Liver (tissue), 9 donors: ENCODE results near the gene MPV17. TPM values are rescaled to one million over a fixed set of nuclear protein-coding genes. Genes with fewer than 3 reads are reported as not detected.

Experiments
- DNase-seq: peaks from one replicate; pipeline ENCODE4 v3.0.0-alpha.2; 2017; ENCODE audit warnings: low spot score
- H3K27ac ChIP-seq, 2 donors: one replicate each; pipeline ENCODE4 v1.7.0; 2013; ENCODE audit warnings: inconsistent platforms in 2 of 2, low read length in 2 of 2, control low read depth in 1 of 2, low read depth in 1 of 2, mild to moderate bottlenecking in 1 of 2
- H3K27me3 ChIP-seq, 4 donors: one replicate each; pipeline versions ENCODE4 v1.6.1 to v1.7.0; 2013; ENCODE audit warnings: low read length in 3 of 4, inconsistent platforms in 1 of 4, mild to moderate bottlenecking in 1 of 4, moderate library complexity in 1 of 4; ENCODE audit not compliant: control insufficient read depth in 4 of 4, insufficient read depth in 4 of 4
- H3K36me3 ChIP-seq, 4 donors: one replicate each; pipeline versions ENCODE4 v1.6.1 to v1.7.0; 2013; ENCODE audit warnings: low read length in 3 of 4, mild to moderate bottlenecking in 3 of 4, low read depth in 1 of 4, moderate library complexity in 1 of 4; ENCODE audit not compliant: control insufficient read depth in 4 of 4, insufficient read depth in 3 of 4
- H3K4me1 ChIP-seq, 4 donors: one replicate each; pipeline versions ENCODE4 v1.6.1 to v1.7.0; 2013; ENCODE audit warnings: low read length in 3 of 4, mild to moderate bottlenecking in 3 of 4, moderate library complexity in 1 of 4; ENCODE audit not compliant: control insufficient read depth in 4 of 4, insufficient read depth in 4 of 4
- H3K4me3 ChIP-seq, 3 donors: one replicate each; pipeline versions ENCODE4 v1.6.1 to v1.7.0; 2013; ENCODE audit warnings: low read length in 3 of 3, control low read depth in 1 of 3, low read depth in 1 of 3, mild to moderate bottlenecking in 1 of 3
- H3K9ac ChIP-seq, 2 donors: one replicate each; pipeline ENCODE4 v1.7.0; 2013; ENCODE audit warnings: low read length in 2 of 2, mild to moderate bottlenecking in 2 of 2, moderate library complexity in 2 of 2, control low read depth in 1 of 2, low read depth in 1 of 2
- H3K9me3 ChIP-seq, 4 donors: one replicate each; pipeline versions ENCODE4 v1.6.1 to v1.7.0; 2013; ENCODE audit warnings: low read length in 3 of 4; ENCODE audit not compliant: control insufficient read depth in 4 of 4
- ATF3 ChIP-seq: IDR thresholded peaks from 2 replicates; pipeline ENCODE4 v1.6.1; 2016; ENCODE audit warnings: antibody characterized with exemption
- CTCF ChIP-seq: fragments of 150-350 bp; IDR thresholded peaks from 2 replicates; pipeline ENCODE4 v1.5.1; 2017; ENCODE audit warnings: improper control_type of control experiment, low read depth, low read length; ENCODE audit not compliant: missing input control
- FOXA1 ChIP-seq: IDR thresholded peaks from 2 replicates; pipeline ENCODE4 v1.6.1; 2016; ENCODE audit warnings: antibody characterized with exemption
- FOXA2 ChIP-seq: IDR thresholded peaks from 2 replicates; pipeline ENCODE4 v1.6.1; 2016; ENCODE audit warnings: antibody characterized with exemption
- GABPA ChIP-seq, 2 donors: IDR thresholded peaks in 1 of 2; conservative IDR thresholded peaks in 1 of 2; 2 replicates each; pipeline ENCODE4 v1.6.1; 2016; ENCODE audit warnings: antibody characterized with exemption in 2 of 2, mild to moderate bottlenecking in 1 of 2, moderate library complexity in 1 of 2
- HNF4A ChIP-seq, 2 donors: conservative IDR thresholded peaks; 2 replicates each; pipeline ENCODE4 v1.6.1; 2016; ENCODE audit warnings: antibody characterized with exemption in 2 of 2, mild to moderate bottlenecking in 2 of 2
- HNF4G ChIP-seq: IDR thresholded peaks from 2 replicates; pipeline ENCODE4 v1.6.1; 2016; ENCODE audit warnings: antibody characterized with exemption
- JUND ChIP-seq, 2 donors: IDR thresholded peaks; 2 replicates each; pipeline ENCODE4 v1.6.1; 2016; ENCODE audit warnings: antibody characterized with exemption in 2 of 2
- MAX ChIP-seq: IDR thresholded peaks from 2 replicates; pipeline ENCODE4 v1.6.1; 2016; ENCODE audit warnings: antibody characterized with exemption
- NR2F2 ChIP-seq: IDR thresholded peaks from 2 replicates; pipeline ENCODE4 v1.6.1; 2016; ENCODE audit warnings: antibody characterized with exemption
- RAD21 ChIP-seq, 2 donors: IDR thresholded peaks; 2 replicates each; pipeline ENCODE4 v1.6.1; 2016; ENCODE audit warnings: antibody characterized with exemption in 2 of 2, mild to moderate bottlenecking in 2 of 2
- REST ChIP-seq: IDR thresholded peaks from 2 replicates; pipeline ENCODE4 v1.6.1; 2016; ENCODE audit warnings: antibody characterized with exemption, mild to moderate bottlenecking
- RXRA ChIP-seq, 2 donors: IDR thresholded peaks; 2 replicates each; pipeline ENCODE4 v1.6.1; 2017 to 2018; ENCODE audit warnings: antibody characterized with exemption in 2 of 2, mild to moderate bottlenecking in 1 of 2
- SP1 ChIP-seq: IDR thresholded peaks from 2 replicates; pipeline ENCODE4 v1.6.1; 2018; ENCODE audit warnings: antibody characterized with exemption, mild to moderate bottlenecking
- TAF1 ChIP-seq: conservative IDR thresholded peaks from 2 replicates; pipeline ENCODE4 v1.6.1; 2016; ENCODE audit warnings: antibody characterized with exemption, mild to moderate bottlenecking
- YY1 ChIP-seq: IDR thresholded peaks from 2 replicates; pipeline ENCODE4 v1.6.1; 2016; ENCODE audit warnings: antibody characterized with exemption, mild to moderate bottlenecking
- ZBTB33 ChIP-seq: IDR thresholded peaks from 2 replicates; pipeline ENCODE4 v1.6.1; 2016; ENCODE audit warnings: antibody characterized with exemption
- WGBS: extraction: QIAGEN DNeasy Blood & Tissue Kit; methylation state at CpG from one replicate; pipeline ENCODE4 v1.1.7; 2013; 5-methylcytosine and 5-hydroxymethylcytosine counted together
- polyA plus RNA-seq, 2 donors: library from polyadenylated mRNA; stranded (reverse) in 1 of 2; unstranded in 1 of 2; fragments of 200-250 nt in 1 of 2; fragments of >200 nt in 1 of 2; fragmentation: Nextera tagmentation in 1 of 2; extraction: Ambion mirVana in 1 of 2; gene quantifications; one replicate each; pipeline versions ENCODE4 v1.2.1 to v1.2.3, GENCODE V29; 2013 to 2015
- total RNA-seq, 2 donors: library from RNA; depleted of rRNA; stranded (reverse); fragments of >200 nt; gene quantifications; one replicate each; pipeline ENCODE4 v1.2.3, GENCODE V29; 2014
- donor health status: healthy.
- donor health status: healthy.
- donor health status: healthy.
- donor health status: healthy.
- donor health status: healthy.

Gene MPV17
- total and polyA plus RNA-seq, 4 donors: 13.9 to 29.6 (median 21.8) TPM

- no peak for TF ChIP-seq REST
- no peak for TF ChIP-seq FOXA2
Measured at GRCh38 chr2:27305516-27305915, 17.4 kb downstream of the MPV17 start (continued).

GRCh38 chr2:27304488-27305240, 18.2 kb downstream of the MPV17 start:
- Histone ChIP-seq H3K4me1 (peaks cover 3 to 30% (median 11%) of the 10 kb centered on the region in 4 donors), H3K36me3 (peaks cover 0 to 1% (median 0%) of the 10 kb centered on the region in 4 donors), H3K9ac (no peak overlapping the region), H3K27me3 (peaks cover 0 to 5% (median 1%) of the 10 kb centered on the region in 4 donors), H3K4me3 (no peak overlapping the region), H3K9me3 (no peaks in the 10 kb centered on the region), H3K27ac (no peak overlapping the region)
- WGBS: 88% methylated on average over 13 of the region's 13 CpGs
- TF ChIP-seq HNF4G (no peak), ATF3 (no peak), HNF4A (conservative IDR thresholded peaks at IDR 0.05) (no peak), NR2F2 (no peak), RAD21 (IDR thresholded peaks at IDR 0.05) (no peak), FOXA1 (no peak), REST (no peak), TAF1 (no peak), RXRA (IDR thresholded peaks at IDR 0.05) (no peak), CTCF (no peak), SP1 (no peak), YY1 (no peak), JUND (IDR thresholded peaks at IDR 0.05) (no peak), MAX (no peak), GABPA (IDR thresholded peaks at IDR 0.05 in 1 of 2, conservative IDR thresholded peaks at IDR 0.05 in 1 of 2) (no peak), ZBTB33 (no peak)
- DNase-seq: no peak
